Measurements from ENCODE around the gene CYB5RL.

DNA sequence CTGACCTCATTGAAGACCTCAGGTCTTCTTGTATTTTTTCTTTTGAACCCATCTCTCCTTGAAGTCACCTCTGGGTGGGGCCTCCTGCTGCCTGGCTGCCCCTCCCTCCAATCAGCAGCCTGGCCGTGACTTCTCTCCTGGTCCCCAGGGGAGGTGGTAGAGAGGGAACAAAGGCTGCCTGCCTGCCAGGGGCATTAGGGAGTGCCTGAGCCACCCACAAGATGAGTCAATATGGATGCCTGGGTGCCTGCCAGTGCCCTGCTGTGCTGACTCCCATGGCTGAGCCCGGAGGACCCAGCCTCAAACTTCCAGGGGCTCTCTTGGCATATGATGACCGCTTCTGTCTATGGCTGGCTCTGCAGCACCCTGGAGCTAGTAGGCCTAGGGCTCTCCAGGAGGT, 41.8 kb downstream of the CYB5RL start:
- TF ChIP-seq, protein P1, sequence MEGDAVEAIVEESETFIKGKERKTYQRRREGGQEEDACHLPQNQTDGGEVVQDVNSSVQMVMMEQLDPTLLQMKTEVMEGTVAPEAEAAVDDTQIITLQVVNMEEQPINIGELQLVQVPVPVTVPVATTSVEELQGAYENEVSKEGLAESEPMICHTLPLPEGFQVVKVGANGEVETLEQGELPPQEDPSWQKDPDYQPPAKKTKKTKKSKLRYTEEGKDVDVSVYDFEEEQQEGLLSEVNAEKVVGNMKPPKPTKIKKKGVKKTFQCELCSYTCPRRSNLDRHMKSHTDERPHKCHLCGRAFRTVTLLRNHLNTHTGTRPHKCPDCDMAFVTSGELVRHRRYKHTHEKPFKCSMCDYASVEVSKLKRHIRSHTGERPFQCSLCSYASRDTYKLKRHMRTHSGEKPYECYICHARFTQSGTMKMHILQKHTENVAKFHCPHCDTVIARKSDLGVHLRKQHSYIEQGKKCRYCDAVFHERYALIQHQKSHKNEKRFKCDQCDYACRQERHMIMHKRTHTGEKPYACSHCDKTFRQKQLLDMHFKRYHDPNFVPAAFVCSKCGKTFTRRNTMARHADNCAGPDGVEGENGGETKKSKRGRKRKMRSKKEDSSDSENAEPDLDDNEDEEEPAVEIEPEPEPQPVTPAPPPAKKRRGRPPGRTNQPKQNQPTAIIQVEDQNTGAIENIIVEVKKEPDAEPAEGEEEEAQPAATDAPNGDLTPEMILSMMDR (IDR thresholded peaks at IDR 0.05): no peak
- TF ChIP-seq POLR2AphosphoS5 (IDR thresholded peaks at IDR 0.05) (no peak), POLR2A (IDR thresholded peaks at IDR 0.05) (no peak), EP300 (IDR thresholded peaks at IDR 0.05) (no peak)

Data from sigmoid colon (tissue), 4 donors.